K562 (cell line): Measurements from ENCODE around the gene HEMGN. TPM values are rescaled to one million over a fixed set of nuclear protein-coding genes. Genes with fewer than 3 reads are reported as not detected.

Source experiments
- CTBP1 ChIP-seq: fragments of 450-650 bp; IDR thresholded peaks from 2 replicates; pipeline ENCODE4 v1.6.1; 2016; ENCODE audit warnings: borderline replicate concordance
- MAZ ChIP-seq, 2 experiments: fragments of 450-650 bp in 1 of 2; sonication (generic) in 1 of 2; formaldehyde crosslinking; IDR thresholded peaks in 1 of 2; conservative IDR thresholded peaks in 1 of 2; 2 replicates each; pipeline versions ENCODE4 v1.4.0 to v1.5.0; 2020; ENCODE audit warnings: mild to moderate bottlenecking in 1 of 2, missing genetic modification reagents in 1 of 2
- MTA2 ChIP-seq: fragments of 450-650 bp; IDR thresholded peaks from 2 replicates; pipeline ENCODE4 v1.6.1; 2016; ENCODE audit warnings: low read depth
- MXI1 ChIP-seq: IDR thresholded peaks from 2 replicates; pipeline ENCODE4 v1.6.1; 2011; ENCODE audit warnings: low read depth, mild to moderate bottlenecking, improper control_type of control experiment, low read length
- NFE2L1 ChIP-seq: fragments of 450-650 bp; IDR thresholded peaks from 2 replicates; pipeline ENCODE4 v1.6.1; 2016; ENCODE audit warnings: missing genetic modification characterization, low read depth, mild to moderate bottlenecking, missing compliant biosample characterization, moderate library complexity, borderline replicate concordance
- NRF1 ChIP-seq, 2 experiments: fragments of 450-650 bp; IDR thresholded peaks in 1 of 2; conservative IDR thresholded peaks in 1 of 2; 2 replicates each; pipeline ENCODE4 v1.6.1; 2014; ENCODE audit warnings: mild to moderate bottlenecking in 2 of 2
- SMARCB1 ChIP-seq: IDR thresholded peaks from 2 replicates; pipeline ENCODE4 v1.6.1; 2011; ENCODE audit warnings: improper control_type of control experiment, low read depth; ENCODE audit not compliant: insufficient read length
- SNIP1 ChIP-seq: fragments of 450-650 bp; IDR thresholded peaks from 2 replicates; pipeline ENCODE4 v1.7.1; 2017; ENCODE audit warnings: low read depth, mild to moderate bottlenecking
- TAF15 ChIP-seq: fragments of 200-400 bp; formaldehyde crosslinking; IDR thresholded peaks from 2 replicates; pipeline ENCODE4 v1.6.1; 2017; ENCODE audit warnings: mild to moderate bottlenecking, low read depth, low read length, moderate library complexity
- TBP ChIP-seq: optimal IDR thresholded peaks from 2 replicates; pipeline ENCODE3; 2011; ENCODE audit warnings: low read depth, low read length, improper control_type of control experiment
- ZNF165 ChIP-seq: fragments of 250-450 bp; sonication (Bioruptor Pico); IDR thresholded peaks from 2 replicates; pipeline ENCODE4 v1.4.0; 2020; ENCODE audit warnings: borderline replicate concordance
- ZNF584 ChIP-seq: fragments of 200-800 bp; sonication (Bioruptor generic); IDR thresholded peaks from 2 replicates; pipeline ENCODE4 v1.6.1; 2016; ENCODE audit warnings: low read depth, mild to moderate bottlenecking, missing genetic modification characterization, missing compliant biosample characterization
- ZNF696 ChIP-seq: fragments of 250-450 bp; sonication (Bioruptor Pico); conservative IDR thresholded peaks from 2 replicates; pipeline ENCODE4 v1.4.0; 2020; ENCODE audit warnings: mild to moderate bottlenecking, moderate library complexity
- ZZZ3 ChIP-seq: fragments of 450-650 bp; IDR thresholded peaks from 2 replicates; pipeline ENCODE4 v1.6.1; 2016; ENCODE audit warnings: antibody characterized with exemption, mild to moderate bottlenecking, moderate library complexity
- polyA plus RNA-seq, 8 experiments: library from polyadenylated mRNA; depleted of rRNA in 4 of 8; stranded (reverse) in 5 of 8; unstranded in 3 of 8; fragments of >200 nt; fragmentation: Nextera tagmentation in 2 of 8; fragmentation: Illumina TruSeq in 1 of 8; extraction: Ambion mirVana in 2 of 8; extraction: Trizol in 1 of 8; gene quantifications; 2 replicates each; pipeline versions ENCODE4 v1.2.1 to v1.2.3, GENCODE V29; 2011 to 2014; ENCODE audit warnings: inconsistent platforms in 1 of 8, missing spikeins in 1 of 8
- total RNA-seq, 7 experiments: library from RNA; depleted of rRNA in 6 of 7; stranded (reverse); fragments of >200 nt in 6 of 7; fragmentation: Illumina TruSeq in 2 of 7; extraction: Trizol in 2 of 7; gene quantifications; 2 replicates each; pipeline versions ENCODE4 v1.2.1 to v1.2.3, GENCODE V29; 2011 to 2021; ENCODE audit warnings: low replicate concordance in 1 of 7
- TF ChIP-seq, protein P1 (sequence below), 2 experiments: fragments of 450-650 bp in 1 of 2; sonication (generic) in 1 of 2; formaldehyde crosslinking in 1 of 2; IDR thresholded peaks; 2 replicates each; pipeline versions ENCODE4 v1.7.1 to v1.9.0; 2016 to 2022; ENCODE audit warnings: inconsistent platforms in 1 of 2, mild to moderate bottlenecking in 1 of 2, missing genetic modification reagents in 1 of 2
- TF ChIP-seq, protein P2 (sequence below): fragments of 250-450 bp; sonication (Bioruptor Pico); IDR thresholded peaks from 2 replicates; pipeline ENCODE4 v1.5.0; 2021
- TF ChIP-seq, protein P3 (sequence below): sonication (generic); formaldehyde crosslinking; IDR thresholded peaks from 2 replicates; pipeline ENCODE4 v1.4.0; 2020; ENCODE audit warnings: mild to moderate bottlenecking, missing genetic modification reagents

Gene HEMGN
- total and polyA plus RNA-seq, 9 of the 15 experiments (the other 6 are each of a cell fraction or from before 2014, with no cell fraction given), result 56.3 to 258 (median 137) TPM

DNA sequence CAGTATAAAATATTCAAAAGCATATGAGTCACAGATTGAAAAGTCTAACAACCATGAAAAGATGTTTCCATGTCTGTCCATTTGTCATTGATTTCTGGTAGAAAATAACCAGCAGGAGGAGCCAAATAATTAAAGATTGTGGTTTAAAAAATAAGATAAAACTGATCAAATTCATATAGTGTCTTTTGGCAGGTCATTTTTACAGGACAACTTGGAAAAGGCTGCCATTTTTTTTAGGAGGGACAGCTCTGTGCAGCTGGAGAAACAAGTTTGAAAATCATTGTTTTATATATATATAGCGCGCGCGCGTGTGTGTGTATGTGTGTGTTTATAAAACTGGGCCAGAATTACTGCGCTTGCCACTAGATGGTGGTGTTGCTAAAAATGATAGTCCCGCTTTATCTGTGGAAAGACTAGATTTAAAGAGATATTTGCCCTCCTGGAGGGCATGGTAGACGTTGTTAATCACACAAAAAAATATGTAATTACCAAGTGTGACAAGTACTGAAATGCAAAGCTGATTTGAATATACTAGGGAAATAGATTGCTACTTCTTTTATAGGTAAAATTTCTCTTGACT, 14.4 kb downstream of the HEMGN start (continued):
- 0 out of 2 replicates have a peak, but pooled peaks have one; percentile 44 for TF ChIP-seq SNIP1
- TF ChIP-seq, protein P1, sequence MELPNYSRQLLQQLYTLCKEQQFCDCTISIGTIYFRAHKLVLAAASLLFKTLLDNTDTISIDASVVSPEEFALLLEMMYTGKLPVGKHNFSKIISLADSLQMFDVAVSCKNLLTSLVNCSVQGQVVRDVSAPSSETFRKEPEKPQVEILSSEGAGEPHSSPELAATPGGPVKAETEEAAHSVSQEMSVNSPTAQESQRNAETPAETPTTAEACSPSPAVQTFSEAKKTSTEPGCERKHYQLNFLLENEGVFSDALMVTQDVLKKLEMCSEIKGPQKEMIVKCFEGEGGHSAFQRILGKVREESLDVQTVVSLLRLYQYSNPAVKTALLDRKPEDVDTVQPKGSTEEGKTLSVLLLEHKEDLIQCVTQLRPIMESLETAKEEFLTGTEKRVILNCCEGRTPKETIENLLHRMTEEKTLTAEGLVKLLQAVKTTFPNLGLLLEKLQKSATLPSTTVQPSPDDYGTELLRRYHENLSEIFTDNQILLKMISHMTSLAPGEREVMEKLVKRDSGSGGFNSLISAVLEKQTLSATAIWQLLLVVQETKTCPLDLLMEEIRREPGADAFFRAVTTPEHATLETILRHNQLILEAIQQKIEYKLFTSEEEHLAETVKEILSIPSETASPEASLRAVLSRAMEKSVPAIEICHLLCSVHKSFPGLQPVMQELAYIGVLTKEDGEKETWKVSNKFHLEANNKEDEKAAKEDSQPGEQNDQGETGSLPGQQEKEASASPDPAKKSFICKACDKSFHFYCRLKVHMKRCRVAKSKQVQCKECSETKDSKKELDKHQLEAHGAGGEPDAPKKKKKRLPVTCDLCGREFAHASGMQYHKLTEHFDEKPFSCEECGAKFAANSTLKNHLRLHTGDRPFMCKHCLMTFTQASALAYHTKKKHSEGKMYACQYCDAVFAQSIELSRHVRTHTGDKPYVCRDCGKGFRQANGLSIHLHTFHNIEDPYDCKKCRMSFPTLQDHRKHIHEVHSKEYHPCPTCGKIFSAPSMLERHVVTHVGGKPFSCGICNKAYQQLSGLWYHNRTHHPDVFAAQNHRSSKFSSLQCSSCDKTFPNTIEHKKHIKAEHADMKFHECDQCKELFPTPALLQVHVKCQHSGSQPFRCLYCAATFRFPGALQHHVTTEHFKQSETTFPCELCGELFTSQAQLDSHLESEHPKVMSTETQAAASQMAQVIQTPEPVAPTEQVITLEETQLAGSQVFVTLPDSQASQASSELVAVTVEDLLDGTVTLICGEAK (IDR thresholded peaks at IDR 0.05), result no peak
- TF ChIP-seq, protein P1 (CRISPR knock-in tag; IDR thresholded peaks at IDR 0.05), result no peak
- TF ChIP-seq ZNF165 (CRISPR knock-in tag), result no peak
- TF ChIP-seq, protein P2, sequence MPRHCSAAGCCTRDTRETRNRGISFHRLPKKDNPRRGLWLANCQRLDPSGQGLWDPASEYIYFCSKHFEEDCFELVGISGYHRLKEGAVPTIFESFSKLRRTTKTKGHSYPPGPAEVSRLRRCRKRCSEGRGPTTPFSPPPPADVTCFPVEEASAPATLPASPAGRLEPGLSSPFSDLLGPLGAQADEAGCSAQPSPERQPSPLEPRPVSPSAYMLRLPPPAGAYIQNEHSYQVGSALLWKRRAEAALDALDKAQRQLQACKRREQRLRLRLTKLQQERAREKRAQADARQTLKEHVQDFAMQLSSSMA (CRISPR knock-in tag), result no peak
- no peak for TF ChIP-seq TBP
- no peak for TF ChIP-seq NFE2L1 (tag)
- TF ChIP-seq MXI1, result 0 out of 2 replicates have a peak, but pooled peaks have one; percentile 28
- TF ChIP-seq CTBP1, result 0 out of 2 replicates have a peak, but pooled peaks have one; percentile 9
- TF ChIP-seq, protein P3, sequence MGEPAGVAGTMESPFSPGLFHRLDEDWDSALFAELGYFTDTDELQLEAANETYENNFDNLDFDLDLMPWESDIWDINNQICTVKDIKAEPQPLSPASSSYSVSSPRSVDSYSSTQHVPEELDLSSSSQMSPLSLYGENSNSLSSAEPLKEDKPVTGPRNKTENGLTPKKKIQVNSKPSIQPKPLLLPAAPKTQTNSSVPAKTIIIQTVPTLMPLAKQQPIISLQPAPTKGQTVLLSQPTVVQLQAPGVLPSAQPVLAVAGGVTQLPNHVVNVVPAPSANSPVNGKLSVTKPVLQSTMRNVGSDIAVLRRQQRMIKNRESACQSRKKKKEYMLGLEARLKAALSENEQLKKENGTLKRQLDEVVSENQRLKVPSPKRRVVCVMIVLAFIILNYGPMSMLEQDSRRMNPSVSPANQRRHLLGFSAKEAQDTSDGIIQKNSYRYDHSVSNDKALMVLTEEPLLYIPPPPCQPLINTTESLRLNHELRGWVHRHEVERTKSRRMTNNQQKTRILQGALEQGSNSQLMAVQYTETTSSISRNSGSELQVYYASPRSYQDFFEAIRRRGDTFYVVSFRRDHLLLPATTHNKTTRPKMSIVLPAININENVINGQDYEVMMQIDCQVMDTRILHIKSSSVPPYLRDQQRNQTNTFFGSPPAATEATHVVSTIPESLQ (CRISPR knock-in tag), result no peak
- TF ChIP-seq ZZZ3, result no peak
- no peak for TF ChIP-seq TAF15
- TF ChIP-seq MAZ (CRISPR knock-in tag; conservative IDR thresholded peaks at IDR 0.05 in 1 of 2, IDR thresholded peaks at IDR 0.05 in 1 of 2), result no peak
- TF ChIP-seq SMARCB1, result no peak
- no peak for TF ChIP-seq MTA2
- TF ChIP-seq ZNF696 (CRISPR knock-in tag), result no peak
- no peak for TF ChIP-seq ZNF584 (CRISPR knock-in tag)
- peak; percentile 59 to 62 for TF ChIP-seq NRF1 (conservative IDR thresholded peaks at IDR 0.05 in 1 of 2, IDR thresholded peaks at IDR 0.05 in 1 of 2)
